ENCODE results near the gene MDC1.

MDC1 gene

DNA sequence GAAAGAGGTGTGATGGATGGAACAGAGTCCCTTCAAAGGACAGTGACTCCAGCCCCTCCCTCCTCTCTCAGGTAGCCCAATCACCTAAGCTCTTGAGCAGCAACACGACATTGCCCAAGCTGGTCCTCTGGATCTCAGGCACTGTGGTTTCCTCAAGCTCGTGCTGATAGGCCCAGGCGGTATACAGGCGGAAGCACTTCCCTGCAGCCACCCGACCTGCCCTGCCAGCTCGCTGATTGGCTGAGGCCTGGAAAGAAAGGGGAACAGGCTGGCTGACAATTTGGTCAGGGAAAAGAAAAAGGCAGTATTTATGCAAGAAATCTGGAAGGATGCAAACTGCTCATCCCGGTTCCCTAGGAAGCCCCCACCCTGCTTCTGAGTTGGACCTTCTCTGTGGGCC is 60.6 kb downstream of the MDC1 start:
- TF ChIP-seq, protein P1, sequence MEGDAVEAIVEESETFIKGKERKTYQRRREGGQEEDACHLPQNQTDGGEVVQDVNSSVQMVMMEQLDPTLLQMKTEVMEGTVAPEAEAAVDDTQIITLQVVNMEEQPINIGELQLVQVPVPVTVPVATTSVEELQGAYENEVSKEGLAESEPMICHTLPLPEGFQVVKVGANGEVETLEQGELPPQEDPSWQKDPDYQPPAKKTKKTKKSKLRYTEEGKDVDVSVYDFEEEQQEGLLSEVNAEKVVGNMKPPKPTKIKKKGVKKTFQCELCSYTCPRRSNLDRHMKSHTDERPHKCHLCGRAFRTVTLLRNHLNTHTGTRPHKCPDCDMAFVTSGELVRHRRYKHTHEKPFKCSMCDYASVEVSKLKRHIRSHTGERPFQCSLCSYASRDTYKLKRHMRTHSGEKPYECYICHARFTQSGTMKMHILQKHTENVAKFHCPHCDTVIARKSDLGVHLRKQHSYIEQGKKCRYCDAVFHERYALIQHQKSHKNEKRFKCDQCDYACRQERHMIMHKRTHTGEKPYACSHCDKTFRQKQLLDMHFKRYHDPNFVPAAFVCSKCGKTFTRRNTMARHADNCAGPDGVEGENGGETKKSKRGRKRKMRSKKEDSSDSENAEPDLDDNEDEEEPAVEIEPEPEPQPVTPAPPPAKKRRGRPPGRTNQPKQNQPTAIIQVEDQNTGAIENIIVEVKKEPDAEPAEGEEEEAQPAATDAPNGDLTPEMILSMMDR (IDR thresholded peaks at IDR 0.05; ENCODE audit: extremely low read depth, insufficient read depth, missing control alignments): no peak
- DNase-seq (ENCODE audit: low spot score): no peak
- in situ Hi-C loops (cut with MboI; ENCODE audit: low pct_unique_long_range_greater_than_20kb, low sequenced_read_pairs, unreplicated experiment): no loop called here

DNA sequence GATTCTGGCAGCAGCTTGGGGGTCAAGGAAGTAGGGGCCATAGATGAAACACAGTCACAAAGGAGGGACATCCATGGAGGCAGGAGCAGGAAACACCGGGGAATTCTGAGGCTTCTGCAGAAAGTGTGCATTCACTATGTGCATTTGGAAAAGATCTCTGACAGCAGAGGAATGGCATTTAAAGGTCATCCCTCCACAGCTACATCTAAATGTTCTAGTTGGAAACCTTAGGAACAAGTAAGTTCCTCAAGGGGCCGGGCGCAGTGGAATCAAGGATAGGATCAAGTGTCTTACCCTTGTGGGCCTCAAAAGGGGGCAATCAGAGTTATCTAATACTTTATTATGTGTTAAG is 61.4 kb downstream of the MDC1 start:
- TF ChIP-seq, protein P1 (IDR thresholded peaks at IDR 0.05; ENCODE audit: extremely low read depth, insufficient read depth, missing control alignments): no peak
- in situ Hi-C loops (cut with MboI; ENCODE audit: low pct_unique_long_range_greater_than_20kb, low sequenced_read_pairs, unreplicated experiment): no loop called here
- DNase-seq (ENCODE audit: low spot score): no peak

DNA sequence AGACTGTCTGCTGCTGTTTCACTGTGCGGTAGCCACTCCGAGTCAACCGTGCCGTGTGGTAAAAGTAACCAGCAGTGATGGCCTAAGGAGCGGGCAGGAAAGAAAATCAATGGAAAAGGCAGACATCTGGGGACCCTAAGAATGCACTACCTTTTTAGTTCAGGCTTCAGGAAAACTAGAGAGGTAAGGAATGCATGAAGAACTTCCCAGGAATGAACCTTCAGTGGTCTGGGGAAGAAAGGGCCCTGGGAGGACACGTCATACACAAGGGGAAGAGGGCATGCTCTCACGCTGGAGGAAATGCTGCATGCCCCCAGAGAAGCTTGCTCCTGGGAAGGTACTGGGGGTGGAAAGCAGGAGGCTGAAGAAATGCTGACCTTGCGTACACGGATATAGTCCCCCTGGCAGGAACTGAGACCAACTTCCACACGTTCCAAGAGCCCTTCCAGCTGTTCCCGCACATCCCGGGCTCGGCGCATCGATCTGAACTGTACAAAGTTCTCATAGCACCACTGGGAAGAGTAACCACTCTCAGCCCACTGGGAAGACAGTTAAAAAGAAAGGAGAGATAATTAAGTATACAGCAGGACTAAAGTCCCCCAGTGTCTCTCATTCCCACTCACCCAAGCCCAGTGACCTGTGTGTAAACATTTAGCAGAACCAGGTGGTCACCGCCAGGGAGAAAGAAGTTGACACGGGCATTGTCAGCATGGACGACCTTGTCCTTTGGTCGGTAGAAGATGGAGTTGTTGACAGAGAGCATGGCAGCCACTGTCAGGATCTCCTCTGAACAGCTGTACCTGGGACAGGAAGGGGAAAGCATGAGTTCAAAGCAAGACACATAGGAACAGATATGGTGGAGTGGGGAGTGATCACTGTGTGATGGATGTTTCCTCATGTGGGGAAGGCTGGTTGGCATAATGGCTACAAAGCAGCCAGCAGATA is 62.0 kb downstream of the MDC1 start:
- TF ChIP-seq, protein P1 (IDR thresholded peaks at IDR 0.05; ENCODE audit: extremely low read depth, insufficient read depth, missing control alignments): no peak
- in situ Hi-C loops (cut with MboI; ENCODE audit: low pct_unique_long_range_greater_than_20kb, low sequenced_read_pairs, unreplicated experiment): no loop called here
- DNase-seq (ENCODE audit: low spot score): no peak

DNA sequence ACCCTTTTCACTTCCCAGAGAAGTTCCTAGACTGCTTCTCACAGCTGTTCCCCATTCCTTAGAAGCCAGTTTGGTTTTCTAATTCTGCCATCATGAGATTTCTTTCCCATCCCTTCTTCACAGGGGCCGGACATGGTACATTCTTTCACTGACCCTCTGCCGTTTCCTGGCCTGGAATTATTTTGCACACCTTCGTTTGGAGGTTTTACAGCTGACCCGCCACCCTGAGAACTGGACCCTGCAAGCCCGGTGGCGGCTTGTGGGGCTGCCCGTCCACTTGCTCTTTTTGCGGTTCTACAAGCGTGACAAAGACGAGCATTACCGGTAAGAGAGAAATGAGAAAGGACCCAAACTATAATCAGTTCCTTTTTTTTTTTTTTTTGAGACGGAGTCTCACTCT is 65.9 kb downstream of the MDC1 start:
- no peak for DNase-seq (ENCODE audit: low spot score)
- TF ChIP-seq, protein P1 (IDR thresholded peaks at IDR 0.05; ENCODE audit: extremely low read depth, insufficient read depth, missing control alignments): no peak
- in situ Hi-C loops (cut with MboI; ENCODE audit: low pct_unique_long_range_greater_than_20kb, low sequenced_read_pairs, unreplicated experiment): no loop called here

All from GM13977 (cell line).